ENCODE results near the gene SEPTIN8.

Gene SEPTIN8

GRCh38 chr5:132774406-132774805 lies 2.6 kb downstream of the SEPTIN8 start:
- no peak for TF ChIP-seq CTCF (IDR thresholded peaks at IDR 0.05; ENCODE audit: borderline replicate concordance, insufficient read depth, low read depth, low read length)
- no peak overlapping the region for H3K4me3 ChIP-seq (ENCODE audit: low read depth, low read length)

- no peak overlapping the region for H3K4me3 ChIP-seq (ENCODE audit: low read depth, low read length)
- TF ChIP-seq CTCF (IDR thresholded peaks at IDR 0.05; ENCODE audit: borderline replicate concordance, insufficient read depth, low read depth, low read length) = no peak
Observed at GRCh38 chr5:132773601-132774355, 3.3 kb downstream of the SEPTIN8 start.

GRCh38 chr5:132773114-132773513 lies 3.9 kb downstream of the SEPTIN8 start:
- H3K4me3 ChIP-seq (ENCODE audit: low read depth, low read length) = no peak overlapping the region
- no peak for TF ChIP-seq CTCF (IDR thresholded peaks at IDR 0.05; ENCODE audit: borderline replicate concordance, insufficient read depth, low read depth, low read length)

GRCh38 chr5:132772291-132773070 lies 4.6 kb downstream of the SEPTIN8 start:
- no peak for TF ChIP-seq CTCF (IDR thresholded peaks at IDR 0.05; ENCODE audit: borderline replicate concordance, insufficient read depth, low read depth, low read length)

GRCh38 chr5:132771503-132771998 lies 5.5 kb downstream of the SEPTIN8 start:
- H3K4me3 ChIP-seq (ENCODE audit: low read depth, low read length) = no peak overlapping the region
- TF ChIP-seq CTCF (IDR thresholded peaks at IDR 0.05; ENCODE audit: borderline replicate concordance, insufficient read depth, low read depth, low read length) = no peak

More at GRCh38 chr5:132772291-132773070, 4.6 kb downstream of the SEPTIN8 start:
- no peak overlapping the region for H3K4me3 ChIP-seq (ENCODE audit: low read depth, low read length)

GRCh38 chr5:132770476-132771159 lies 6.4 kb downstream of the SEPTIN8 start:
- no peak for TF ChIP-seq CTCF (IDR thresholded peaks at IDR 0.05; ENCODE audit: borderline replicate concordance, insufficient read depth, low read depth, low read length)
- H3K4me3 ChIP-seq (ENCODE audit: low read depth, low read length) = no peak overlapping the region
